ENCODE measurements around the gene KMT2C. TPM values are rescaled to one million over a fixed set of nuclear protein-coding genes. Genes with fewer than 3 reads are reported as not detected.
"Not testable (repeated sequence)": the region's sequence is repeated elsewhere in the genome, so short reads cannot be mapped to it uniquely, and the experiment has no call there.

Gene KMT2C
- total and polyA plus RNA-seq, 9 donors = 14.0 to 109 (median 74.0) TPM

DNA sequence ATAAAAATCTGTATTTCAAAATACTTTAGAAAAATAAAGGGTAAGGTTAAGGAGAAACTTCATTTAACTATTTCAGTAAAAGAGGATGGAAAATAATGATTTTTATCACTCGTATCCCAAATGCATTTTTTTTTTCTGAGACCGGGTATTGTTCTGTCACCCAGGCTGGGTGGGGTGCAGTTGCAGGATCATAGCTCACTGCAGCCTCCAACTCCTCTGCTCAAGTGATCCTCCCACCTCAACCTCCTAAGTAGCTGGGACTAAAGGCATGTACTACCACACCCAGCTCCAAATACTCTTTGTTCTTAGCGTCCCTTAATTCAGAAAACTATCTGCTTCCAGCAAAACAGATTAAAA lies 11.8 kb downstream of the KMT2C start:
- 71 to 86% (median 81%) methylated on average over 3 of the region's 3 CpGs for WGBS, 3 donors
- intact Hi-C loops (cut with DNase I) = no loop called here
- Histone ChIP-seq H3K36me3 (no peaks in the 10 kb centered on the region), H3K9me3 (no peaks in the 10 kb centered on the region), H3K4me1 (ENCODE audit: insufficient read depth) (peaks cover 5% of the 10 kb centered on the region), H3K27me3 (no peaks in the 10 kb centered on the region), H3K27ac (no peak overlapping the region), H3K4me3 (no peak overlapping the region)
- DNase-seq = no peak
- TF ChIP-seq POLR2A (IDR thresholded peaks at IDR 0.05) (no peak), EP300 (IDR thresholded peaks at IDR 0.05) (no peak), CTCF (IDR thresholded peaks at IDR 0.05) (no peak)

DNA sequence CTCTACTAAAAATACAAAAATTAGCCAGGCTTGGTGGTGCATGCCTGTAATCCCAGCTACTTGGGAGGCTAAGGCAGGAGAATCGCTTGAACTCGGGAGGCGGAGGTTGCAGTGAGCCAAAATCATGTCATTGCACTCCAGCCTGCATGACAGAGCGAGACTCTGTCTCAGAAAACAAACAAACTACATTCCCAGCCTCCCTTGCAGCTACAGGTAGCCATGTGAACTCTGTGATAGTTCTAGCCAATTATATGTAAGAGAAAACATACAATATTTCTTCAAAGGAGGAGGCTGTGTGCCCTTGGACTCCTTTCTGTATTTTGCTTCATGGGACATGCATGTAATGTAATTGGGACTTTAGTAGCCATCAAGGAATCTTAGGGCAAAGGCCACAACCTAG lies 12.6 kb downstream of the KMT2C start:
- H3K9me3 ChIP-seq; H3K27ac ChIP-seq; H3K36me3 ChIP-seq; H3K4me1 ChIP-seq (ENCODE audit: insufficient read depth); H3K27me3 ChIP-seq; intact Hi-C loops (cut with DNase I); DNase-seq; H3K4me3 ChIP-seq: not testable (repeated sequence)
- 94 to 97% (median 96%) methylated on average over 4 of the region's 4 CpGs for WGBS, 3 donors

DNA sequence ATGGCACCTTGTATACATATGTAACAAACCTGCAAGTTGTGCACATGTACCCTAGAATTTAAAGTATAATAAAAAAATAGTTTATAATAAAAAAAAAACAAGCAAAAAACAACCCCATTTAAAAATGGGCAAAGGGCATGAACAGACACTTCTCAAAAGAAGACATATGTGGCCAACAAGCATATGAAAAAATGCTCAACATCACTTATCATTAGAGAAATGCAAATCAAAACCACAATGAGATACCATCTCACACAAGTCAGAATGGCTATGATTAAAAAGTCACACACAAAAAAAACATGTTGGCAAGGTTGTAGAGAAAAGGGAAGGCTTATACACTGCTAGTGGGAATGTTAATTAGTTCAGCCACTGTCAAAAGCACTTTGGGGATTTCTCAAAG lies 14.9 kb downstream of the KMT2C start:
- H3K9me3 ChIP-seq; H3K27me3 ChIP-seq; H3K36me3 ChIP-seq; H3K27ac ChIP-seq; intact Hi-C loops (cut with DNase I); H3K4me1 ChIP-seq (ENCODE audit: insufficient read depth); DNase-seq; H3K4me3 ChIP-seq: not testable (repeated sequence)

- intact Hi-C loops (cut with DNase I) = no loop called here
- WGBS, 3 donors = 85% methylated on average over 5 of the region's 5 CpGs
Observed at GRCh38 chr7:152419473-152420429, 16.1 kb downstream of the KMT2C start.

GRCh38 chr7:152414779-152415178 lies 21.0 kb downstream of the KMT2C start:
- intact Hi-C loops (cut with DNase I) = no loop called here
- H3K27ac ChIP-seq = no peak overlapping the region
- no peak for DNase-seq
- peaks cover 6% of the 10 kb centered on the region for H3K4me1 ChIP-seq (ENCODE audit: insufficient read depth)
- 84 to 92% (median 89%) methylated on average over 2 of the region's 2 CpGs for WGBS, 3 donors
- no peaks in the 10 kb centered on the region for H3K27me3 ChIP-seq
- no peaks in the 10 kb centered on the region for H3K9me3 ChIP-seq
- no peak overlapping the region for H3K4me3 ChIP-seq
- TF ChIP-seq POLR2A (IDR thresholded peaks at IDR 0.05) = no peak
- no peak for TF ChIP-seq CTCF (IDR thresholded peaks at IDR 0.05)
- no peak for TF ChIP-seq EP300 (IDR thresholded peaks at IDR 0.05)
- no peaks in the 10 kb centered on the region for H3K36me3 ChIP-seq

More at GRCh38 chr7:152419473-152420429, 16.1 kb downstream of the KMT2C start:
- no peak overlapping the region for H3K27ac ChIP-seq
- TF ChIP-seq CTCF (IDR thresholded peaks at IDR 0.05) (no peak), POLR2A (IDR thresholded peaks at IDR 0.05) (no peak), EP300 (IDR thresholded peaks at IDR 0.05) (no peak)
- no peaks in the 10 kb centered on the region for H3K27me3 ChIP-seq
- no peak for DNase-seq
- H3K36me3 ChIP-seq = no peaks in the 10 kb centered on the region
- H3K4me1 ChIP-seq (ENCODE audit: insufficient read depth) = peaks cover 2% of the 10 kb centered on the region
- H3K9me3 ChIP-seq = no peaks in the 10 kb centered on the region
- H3K4me3 ChIP-seq = no peak overlapping the region
